NCI-H510A treated with DMSO at 0.1 percent for 48 hours (cell line): ENCODE data around the gene DENND5A.
"Not testable (repeated sequence)": the region's sequence is repeated elsewhere in the genome, so short reads cannot be mapped to it uniquely, and the experiment has no call there.

Experiments
- DNase-seq: peaks from one replicate; lab custom pipeline; 2025; lab: John Stamatoyannopoulos, UW

The DENND5A gene

DNA sequence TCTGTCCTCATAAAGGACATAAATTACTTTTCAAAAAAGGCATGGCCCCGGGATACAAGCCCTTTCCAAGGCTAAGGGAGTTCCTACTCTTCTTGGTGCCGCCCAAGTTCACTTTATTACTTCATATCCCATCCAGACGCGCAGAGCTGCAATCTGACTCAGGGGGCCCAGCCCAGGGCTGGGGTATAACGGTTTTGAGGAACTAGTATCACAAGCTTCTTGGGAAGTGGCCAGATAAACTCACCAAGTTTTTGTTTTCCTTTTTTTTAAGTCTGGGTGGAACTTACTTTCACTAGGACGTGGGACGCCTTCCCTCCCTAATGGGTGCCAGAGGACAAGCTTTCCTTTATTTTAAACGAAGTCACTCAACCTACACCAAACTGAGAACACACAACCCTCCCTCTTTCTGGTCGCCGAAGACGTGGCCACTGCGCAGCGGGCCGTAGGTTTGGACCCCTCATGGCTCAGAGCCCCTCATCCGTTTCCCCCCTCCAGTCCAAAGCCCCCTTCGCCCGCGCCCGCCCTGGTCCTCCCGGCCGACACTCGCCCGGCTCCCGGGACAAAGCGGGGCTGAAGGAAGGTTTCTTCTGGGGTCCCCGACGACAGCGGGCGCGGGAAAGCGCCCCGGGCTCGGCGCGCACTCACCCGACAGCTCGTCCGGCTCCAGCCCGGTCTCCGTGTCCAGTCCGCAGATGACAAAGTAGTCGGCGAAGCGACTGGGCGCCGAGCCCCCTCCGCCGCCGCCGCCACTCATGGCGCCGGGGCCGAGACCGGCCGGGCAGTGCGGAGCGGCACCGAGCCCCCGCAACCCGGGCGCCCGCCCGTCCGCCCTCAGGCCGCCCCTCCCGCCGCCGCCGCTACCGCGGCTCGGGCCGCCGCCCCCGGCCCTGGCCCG lies 587 bp downstream of the DENND5A start:
- no peak for DNase-seq

- no peak for DNase-seq
These were observed 1.3 kb downstream of the DENND5A start for GRCh38 chr11:9263840-9264315.

DNA sequence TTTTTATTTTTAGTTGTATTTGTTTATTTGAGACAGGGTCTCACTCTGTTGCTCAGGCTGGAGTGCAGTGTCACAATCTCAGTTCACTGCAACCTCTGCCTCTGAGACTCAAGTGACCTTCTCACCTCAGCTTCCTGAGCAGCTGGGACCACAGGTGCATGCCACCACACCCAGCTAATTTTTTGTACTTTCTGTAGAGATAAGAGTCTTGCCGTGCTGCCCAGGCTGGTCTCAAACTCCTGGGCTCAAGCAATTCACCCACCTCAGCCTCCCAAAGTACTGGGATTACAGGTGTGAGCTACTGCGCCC lies 4.4 kb downstream of the DENND5A start:
- DNase-seq, result not testable (repeated sequence)

DNA sequence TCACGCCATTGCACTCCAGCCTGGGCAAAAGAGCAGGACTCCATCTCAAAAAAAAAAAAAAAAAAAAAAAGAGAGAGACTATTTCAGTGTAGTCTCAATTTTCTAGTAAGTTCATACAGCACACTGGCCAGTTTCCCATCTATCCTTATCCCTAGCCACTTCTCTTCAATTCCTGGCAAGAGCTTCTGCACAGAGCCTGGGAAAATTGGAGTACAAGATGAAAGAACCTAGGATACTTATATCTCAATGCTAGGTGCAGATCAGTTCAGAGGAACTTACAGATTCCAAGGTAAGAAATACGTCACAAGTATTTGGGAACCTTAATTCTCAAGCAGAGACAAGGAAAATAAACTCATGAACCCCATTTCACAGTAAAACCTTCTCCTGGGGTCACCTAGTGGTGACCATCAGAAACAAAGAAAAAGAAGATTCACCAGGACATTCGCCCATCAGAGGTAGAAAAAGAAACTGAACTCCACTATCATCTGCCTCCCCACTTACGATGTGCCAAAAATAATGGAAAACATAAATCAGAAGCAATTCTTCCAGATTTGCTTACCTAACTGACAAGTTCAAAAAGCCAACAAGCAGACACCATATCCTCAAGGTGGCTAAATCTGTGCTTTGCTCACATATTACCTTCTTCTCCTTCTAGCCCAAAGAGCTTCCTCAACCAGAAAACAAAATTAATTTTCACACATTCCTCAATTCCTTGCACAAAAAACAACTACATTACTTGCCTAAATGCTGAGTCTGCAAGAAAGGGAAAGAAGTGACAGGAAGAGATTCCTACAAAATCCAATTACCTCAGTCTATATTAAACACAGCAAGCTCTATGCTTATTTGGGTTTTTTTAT lies 4.9 kb downstream of the DENND5A start:
- DNase-seq, result no peak

DNA sequence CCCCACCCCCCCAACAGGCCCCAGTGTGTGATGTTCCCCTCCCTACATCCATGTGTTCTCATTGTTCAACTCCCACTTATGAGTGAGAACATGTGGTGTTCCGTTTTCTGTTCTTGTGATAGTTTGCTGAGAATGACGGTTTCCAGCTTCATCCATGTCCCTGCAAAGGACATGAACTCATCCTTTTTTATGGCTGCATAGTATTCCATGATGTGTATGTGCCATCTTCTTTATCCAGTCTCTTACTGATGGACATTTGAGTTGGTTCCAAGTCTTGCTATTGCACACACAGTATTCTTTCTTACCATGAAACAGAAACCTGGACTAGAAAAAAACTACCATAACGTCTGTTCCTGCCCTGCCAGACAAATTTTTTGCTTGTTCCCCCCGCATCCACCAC lies 6.9 kb downstream of the DENND5A start:
- DNase-seq, result not testable (repeated sequence)

GRCh38 chr11:9254416-9254815 lies 10.7 kb downstream of the DENND5A start:
- no peak for DNase-seq

- no peak for DNase-seq
These were observed 12.1 kb downstream of the DENND5A start for GRCh38 chr11:9253086-9253485.

DNA sequence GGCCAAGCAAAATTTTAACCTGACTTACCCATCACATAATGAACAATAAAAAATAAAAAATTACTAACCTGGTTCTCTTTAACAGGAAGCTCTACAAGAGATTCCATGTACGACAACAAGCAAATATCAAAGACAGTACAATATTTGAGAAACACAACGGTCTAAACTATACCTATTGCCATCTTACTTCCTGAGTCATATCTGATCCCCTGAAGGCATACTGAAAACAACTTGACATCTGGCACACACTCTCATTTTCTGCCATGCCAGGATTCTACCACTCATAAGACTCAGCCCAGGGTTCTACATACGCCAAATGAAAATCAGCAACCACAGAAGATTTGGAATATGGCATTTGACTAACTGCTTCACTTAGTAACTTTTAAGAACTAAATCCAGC lies 13.8 kb downstream of the DENND5A start:
- no peak for DNase-seq

GRCh38 chr11:9250139-9250582 lies 15.0 kb downstream of the DENND5A start:
- DNase-seq, result no peak

DNA sequence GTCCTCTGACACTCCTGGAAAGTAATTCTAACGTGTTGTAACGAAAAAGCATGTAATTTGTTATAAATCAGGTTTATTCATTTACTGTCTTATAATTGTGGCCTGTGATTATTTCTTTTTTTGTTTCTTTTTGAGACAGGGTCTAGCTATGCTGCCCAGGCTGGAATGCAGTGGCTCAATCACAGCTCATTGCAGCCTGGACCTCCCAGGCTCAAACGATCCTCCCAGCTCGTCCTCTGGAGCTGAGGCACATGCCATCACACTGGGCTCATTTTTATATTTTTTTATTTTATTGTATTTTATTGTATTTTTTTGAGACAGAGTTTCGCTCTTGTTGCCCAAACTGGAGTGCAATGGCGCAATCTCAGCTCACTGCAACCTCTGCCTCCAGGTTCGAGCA lies 15.9 kb downstream of the DENND5A start:
- DNase-seq, result no peak

DNA sequence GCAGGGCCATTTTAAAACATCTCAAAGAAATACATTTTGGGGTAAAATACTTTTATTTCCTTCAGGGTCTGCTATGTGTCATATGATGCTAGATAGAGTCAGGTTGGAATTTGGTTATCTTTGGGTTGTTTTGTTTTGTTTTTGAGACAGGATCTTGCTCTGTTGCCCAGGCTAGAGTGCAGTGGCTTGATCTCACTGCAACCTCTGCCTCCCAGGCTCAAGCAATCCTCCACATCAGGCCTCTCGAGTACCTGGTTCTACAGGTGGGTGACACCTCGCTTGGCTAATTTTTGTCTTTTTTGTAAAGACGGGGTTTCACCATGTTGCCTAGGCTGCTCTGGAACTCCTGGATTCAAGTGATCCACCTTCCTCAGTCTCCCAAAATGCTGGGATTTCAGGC lies 17.3 kb downstream of the DENND5A start:
- DNase-seq, result no peak

- not testable (repeated sequence) for DNase-seq
These were observed 28.9 kb downstream of the DENND5A start for GRCh38 chr11:9236242-9236641.

- no peak for DNase-seq
These were observed 32.7 kb downstream of the DENND5A start for GRCh38 chr11:9232482-9232881.

DNA sequence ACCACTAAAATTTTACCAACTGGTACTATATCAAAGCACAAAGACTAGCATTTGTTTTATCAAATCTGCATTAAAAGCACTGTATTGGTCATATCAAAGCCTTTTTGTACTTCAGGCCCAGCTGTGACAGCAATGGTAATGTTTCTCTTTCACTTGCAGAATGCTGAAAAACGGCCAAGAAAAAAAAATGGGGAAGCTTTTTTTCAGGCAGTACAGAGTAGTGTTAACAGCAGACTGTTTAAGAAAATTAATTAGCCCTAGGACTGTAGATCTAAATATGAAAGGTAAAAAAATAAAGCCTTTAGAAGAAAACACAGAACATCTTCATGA lies 33.3 kb downstream of the DENND5A start:
- no peak for DNase-seq

DNA sequence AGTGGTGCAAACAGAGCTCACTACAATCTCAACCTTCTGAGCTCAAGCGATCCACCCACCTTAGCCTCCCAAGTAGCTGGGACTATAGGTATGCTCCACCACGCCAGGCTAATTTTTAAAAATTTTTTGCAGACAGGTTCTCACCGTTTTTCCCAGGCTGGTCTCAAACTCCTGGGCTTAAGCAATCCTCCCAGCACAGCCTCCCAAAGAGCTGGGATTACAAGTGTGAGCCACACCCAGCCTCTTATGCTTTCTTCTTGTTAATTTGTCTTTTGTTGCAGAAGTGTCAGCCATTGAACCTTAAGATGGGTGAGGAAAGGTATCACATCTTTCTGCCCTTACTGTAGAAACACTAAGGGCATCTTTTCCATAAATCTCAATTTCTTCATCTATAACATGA lies 34.9 kb downstream of the DENND5A start:
- no peak for DNase-seq

DNA sequence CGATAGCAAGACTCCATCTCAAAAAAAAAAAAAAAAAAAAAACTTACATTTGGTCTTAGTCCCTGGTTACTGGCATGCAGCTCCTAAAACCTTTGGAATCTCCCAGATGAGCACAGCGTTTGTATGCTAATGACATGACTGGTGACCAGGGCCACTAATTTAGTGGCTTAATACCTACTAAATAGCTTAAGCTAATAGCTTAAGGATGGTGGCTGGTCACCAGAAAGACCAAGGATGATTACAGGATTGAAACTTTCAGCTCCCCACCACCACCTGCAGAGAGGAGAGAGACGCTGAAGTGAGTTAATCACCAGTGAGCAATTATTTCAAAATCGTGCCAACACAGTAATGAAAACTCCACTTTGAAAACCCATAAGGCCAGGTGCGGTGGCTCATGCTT lies 37.1 kb downstream of the DENND5A start:
- no peak for DNase-seq

DNA sequence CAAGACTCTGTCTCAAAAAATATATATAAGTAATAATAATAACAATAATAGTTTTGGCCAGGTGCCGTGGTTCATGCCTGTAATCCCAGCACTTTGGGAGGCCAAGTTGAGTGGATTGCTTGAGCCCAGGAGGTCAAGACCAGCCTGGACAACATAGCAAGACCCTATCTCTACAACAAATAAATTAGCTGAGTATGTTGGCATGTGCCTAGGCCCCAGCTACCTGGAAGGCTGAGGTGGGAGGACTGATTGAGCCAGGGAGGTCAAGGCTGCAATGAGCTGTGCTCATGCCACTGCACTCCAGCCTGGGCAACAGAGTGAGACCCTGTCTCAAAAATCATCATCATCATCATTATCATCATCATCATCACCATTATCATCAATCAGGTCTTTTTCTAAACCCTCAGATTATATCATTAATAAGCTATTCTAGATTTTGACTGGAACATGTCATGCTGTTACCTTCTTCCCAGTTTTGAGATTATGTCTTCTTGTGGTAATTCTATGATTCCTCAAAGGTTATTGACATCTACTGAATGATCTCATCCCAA lies 39.3 kb downstream of the DENND5A start:
- no peak for DNase-seq

GRCh38 chr11:9222654-9223053 lies 42.5 kb downstream of the DENND5A start:
- no peak for DNase-seq

GRCh38 chr11:9220853-9221252 lies 44.3 kb downstream of the DENND5A start:
- not testable (repeated sequence) for DNase-seq

DNA sequence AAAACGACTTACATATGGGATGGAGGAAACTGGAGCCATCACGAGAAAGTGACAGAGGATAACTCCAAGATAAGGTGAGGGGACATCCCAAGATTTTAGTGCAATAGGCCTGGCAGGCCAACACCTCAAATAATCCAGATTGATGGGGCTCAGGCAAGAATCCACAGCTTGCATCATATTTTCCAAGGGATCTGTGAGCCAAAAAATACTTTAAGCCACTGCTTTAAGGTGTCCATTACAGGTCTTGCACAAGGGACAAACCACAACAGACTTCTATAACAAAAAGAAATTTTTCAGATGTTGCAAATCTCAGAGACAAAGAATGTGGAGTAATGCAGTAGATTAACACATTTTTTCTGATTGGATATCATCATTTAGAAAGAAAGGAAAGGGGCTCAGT lies 45.6 kb downstream of the DENND5A start:
- no peak for DNase-seq

GRCh38 chr11:9219115-9219514 lies 46.0 kb downstream of the DENND5A start:
- DNase-seq, result no peak

GRCh38 chr11:9214765-9215164 lies 50.4 kb downstream of the DENND5A start:
- DNase-seq, result no peak

DNA sequence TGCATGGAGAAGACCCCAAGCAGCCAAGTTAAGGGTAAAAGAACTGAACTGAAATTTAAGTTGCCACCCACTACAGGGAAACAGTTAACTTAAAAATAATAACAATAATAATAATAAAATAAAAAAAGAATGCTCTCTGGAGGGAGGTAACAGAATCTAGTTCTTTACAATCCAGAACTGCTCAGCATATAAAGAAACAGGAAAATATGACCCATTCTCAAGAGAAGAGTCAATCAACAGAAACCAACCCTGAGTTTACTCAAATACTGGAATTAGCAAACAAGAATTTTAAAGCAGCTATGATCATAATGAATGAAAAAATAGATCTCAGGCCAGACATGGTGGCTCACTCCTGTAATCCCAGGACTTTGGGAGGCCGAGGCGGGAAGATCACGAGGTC lies 53.8 kb downstream of the DENND5A start:
- no peak for DNase-seq
